Endothelial cell of umbilical vein (primary cell): ENCODE results near the gene MTERF4. TPM values are rescaled to one million over a fixed set of nuclear protein-coding genes. Genes with fewer than 3 reads are reported as not detected.

Experiments
- BruUV-seq: library from RNA; stranded (reverse); fragments of 400-500 nt; replicated peaks from 2 replicates; lab custom pipeline; 2021; lab: Mats Ljungman, UMichigan
- CTCF ChIA-PET: fragments of 300-600, 350-600 bp; sonication (Branson Sonifier 250); formaldehyde crosslinking; loops from one replicate; lab custom pipeline; 2021; ENCODE audit warnings: antibody characterized with exemption, inconsistent platforms; lab: Charles Lee
- POLR2A ChIA-PET: fragments of 300-600, 350-600 bp; sonication (Branson Sonifier 250); formaldehyde crosslinking; loops from one replicate; lab custom pipeline; 2021; ENCODE audit warnings: antibody characterized with exemption, inconsistent platforms; lab: Charles Lee
- DNase-seq: peaks from one replicate; pipeline ENCODE4 v3.0.0-alpha.2; 2011; ENCODE audit warnings: low read depth, low spot score
- FAIRE-seq: peaks from 2 replicates; lab custom pipeline; 2011; peaks lifted over from hg19 to GRCh38; lab: Jason Lieb, UNC
- H2AFZ ChIP-seq: 2 replicates; pipeline ENCODE4 v1.6.0; 2012; ENCODE audit warnings: low read depth, low read length, control low read depth, inconsistent platforms
- H3K27ac ChIP-seq: 2 replicates; pipeline ENCODE4 v1.5.1; 2011; ENCODE audit warnings: low read depth, mild to moderate bottlenecking, control low read depth, low read length, moderate library complexity; ENCODE audit not compliant: insufficient read depth
- H3K27me3 ChIP-seq, 2 experiments: 2 replicates each; pipeline versions ENCODE4 v1.6.0 to v1.6.1; 2011; ENCODE audit warnings: low read length in 2 of 2, mixed read lengths in 1 of 2; ENCODE audit not compliant: control insufficient read depth in 2 of 2, insufficient read depth in 2 of 2
- H3K36me3 ChIP-seq, 2 experiments: 2 replicates in 1 of 2; 3 replicates in 1 of 2; pipeline ENCODE4 v1.5.1; 2011; ENCODE audit warnings: low read length in 2 of 2, mild to moderate bottlenecking in 1 of 2, moderate library complexity in 1 of 2; ENCODE audit not compliant: control insufficient read depth in 2 of 2, insufficient read depth in 2 of 2; ENCODE audit errors: extremely low read depth in 1 of 2
- H3K4me1 ChIP-seq: 3 replicates; pipeline ENCODE4 v1.5.1; 2011; ENCODE audit warnings: mild to moderate bottlenecking, low read length; ENCODE audit not compliant: control insufficient read depth, insufficient read depth; ENCODE audit errors: extremely low read depth
- H3K4me2 ChIP-seq: 2 replicates; pipeline ENCODE4 v1.6.1; 2011; ENCODE audit warnings: low read length, control low read depth, mixed read lengths; ENCODE audit not compliant: insufficient read depth
- H3K4me3 ChIP-seq, 3 experiments: fragments of 200-600 bp in 1 of 3; sonication (generic), shearing (Covaris generic) in 1 of 3; replicated peaks in 1 of 3; 2 replicates each; pipeline ENCODE4 v1.5.1; 2011 to 2016; ENCODE audit warnings: control low read depth in 3 of 3, low read length in 3 of 3, mild to moderate bottlenecking in 2 of 3, inconsistent platforms in 1 of 3, low read depth in 1 of 3, moderate library complexity in 1 of 3; ENCODE audit not compliant: insufficient read depth in 1 of 3
- H3K79me2 ChIP-seq: 2 replicates; pipeline ENCODE4 v1.6.0; 2012; ENCODE audit warnings: low read length, inconsistent platforms; ENCODE audit not compliant: control insufficient read depth, insufficient read depth
- H3K9ac ChIP-seq: replicated peaks from 2 replicates; pipeline ENCODE3; 2011; ENCODE audit warnings: low read length, control low read depth; ENCODE audit not compliant: insufficient read depth; ENCODE audit errors: extremely low read depth
- H3K9me1 ChIP-seq: replicated peaks from 3 replicates; pipeline ENCODE4 v1.6.0; 2011; ENCODE audit warnings: mild to moderate bottlenecking, low read length; ENCODE audit not compliant: control insufficient read depth, insufficient read depth; ENCODE audit errors: extremely low read depth
- H3K9me3 ChIP-seq: replicated peaks from 2 replicates; pipeline ENCODE4 v1.5.1; 2012; ENCODE audit warnings: low read length, inconsistent platforms; ENCODE audit not compliant: control insufficient read depth, insufficient read depth
- H4K20me1 ChIP-seq: replicated peaks from 2 replicates; pipeline ENCODE3; 2011; ENCODE audit warnings: mild to moderate bottlenecking, low read length; ENCODE audit not compliant: control insufficient read depth, insufficient read depth; ENCODE audit errors: extremely low read depth
- CTCF ChIP-seq, 2 donors: IDR thresholded peaks; 1 replicate in 1 of 2; 2 replicates in 1 of 2; pipeline ENCODE4 v1.5.1; 2011; ENCODE audit warnings: low read length in 2 of 2, mild to moderate bottlenecking in 2 of 2, moderate library complexity in 2 of 2, control low read depth in 1 of 2, inconsistent platforms in 1 of 2, low read depth in 1 of 2; ENCODE audit not compliant: insufficient read depth in 1 of 2; ENCODE audit errors: extremely low read depth in 1 of 2
- EZH2 ChIP-seq: IDR thresholded peaks from 2 replicates; pipeline ENCODE4 v1.6.1; 2012; ENCODE audit warnings: borderline replicate concordance, low read depth, mild to moderate bottlenecking, moderate library complexity, low read length, inconsistent platforms; ENCODE audit not compliant: severe bottlenecking
- FOS ChIP-seq: IDR thresholded peaks from 2 replicates; pipeline ENCODE4 v1.6.1; 2011; ENCODE audit warnings: mild to moderate bottlenecking, low read length, moderate library complexity, borderline replicate concordance; ENCODE audit not compliant: insufficient read depth
- GATA2 ChIP-seq: IDR thresholded peaks from 2 replicates; pipeline ENCODE4 v1.7.0; 2011; ENCODE audit warnings: low read depth, mild to moderate bottlenecking, moderate library complexity, mixed read lengths, low read length; ENCODE audit not compliant: insufficient read length, insufficient read depth
- JUN ChIP-seq: IDR thresholded peaks from 2 replicates; pipeline ENCODE4 v1.6.1; 2011; ENCODE audit warnings: borderline replicate concordance, low read depth; ENCODE audit not compliant: insufficient read length, insufficient read depth
- MAX ChIP-seq: IDR thresholded peaks from 2 replicates; pipeline ENCODE4 v1.6.1; 2011; ENCODE audit not compliant: insufficient read depth, insufficient read length
- MYC ChIP-seq: IDR thresholded peaks from one replicate; pipeline ENCODE4 v1.6.1; 2011; ENCODE audit warnings: mild to moderate bottlenecking, low read depth, low read length
- POLR2A ChIP-seq: IDR thresholded peaks from 2 replicates; pipeline ENCODE4 v1.6.1; 2012; ENCODE audit warnings: low read depth, mild to moderate bottlenecking, control low read depth, low read length
- POLR2AphosphoS5 ChIP-seq: IDR thresholded peaks from 2 replicates; pipeline ENCODE4 v1.6.1; 2012; ENCODE audit warnings: low read depth, mild to moderate bottlenecking, control low read depth, low read length, moderate library complexity; ENCODE audit not compliant: insufficient read depth
- dilution Hi-C: fragments of 300-500 bp; cut with MboI; formaldehyde crosslinking; loops from one replicate; pipeline ENCODE4 v1.15.0; 2019; ENCODE audit warnings: low sequenced_read_pairs; ENCODE audit not compliant: extremely low pct_ligation_motif_present
- intact Hi-C: fragments of 100-400 bp; cut with micrococcal nuclease; formaldehyde crosslinking; loops from one replicate; pipeline ENCODE4 v1.10.0; 2022
- polyA plus RNA-seq, 4 experiments: library from polyadenylated mRNA; depleted of rRNA in 3 of 4; stranded (reverse) in 3 of 4; unstranded in 1 of 4; fragments of >200 nt; gene quantifications; 2 replicates each; pipeline versions ENCODE4 v1.2.1 to v1.2.3, GENCODE V29; 2011 to 2012; ENCODE audit warnings: missing spikeins in 1 of 4
- total RNA-seq: library from RNA; stranded (reverse); gene quantifications from 2 replicates; pipeline ENCODE4 v1.2.3, GENCODE V29; 2021

Gene MTERF4
- total and polyA plus RNA-seq, 2 donors (not counting 3 experiments of a cell fraction or from before 2014, with no cell fraction given) = 14.7 to 27.3 TPM

- no peaks in the 10 kb centered on the region for H3K4me1 ChIP-seq
- no peaks in the 10 kb centered on the region for H3K27me3 ChIP-seq
- dilution Hi-C loops (no loop called here), intact Hi-C loops (no loop called here)
- no peaks in the 10 kb centered on the region for H3K79me2 ChIP-seq
- H2AFZ ChIP-seq = no peak overlapping the region
- no peak overlapping the region for H3K9ac ChIP-seq
- POLR2A ChIA-PET = no interaction called here
- no peaks in the 10 kb centered on the region for H4K20me1 ChIP-seq
- BruUV-seq = no TSS peak
- no peak for TF ChIP-seq EZH2
- TF ChIP-seq CTCF (IDR thresholded peaks at IDR 0.05; ENCODE audit: extremely low read depth in 1 of 2, insufficient read depth in 1 of 2, low read depth in 1 of 2, low read length in 2 of 2) = no peak
- TF ChIP-seq MYC = no peak
- no peak for TF ChIP-seq GATA2
- TF ChIP-seq POLR2A = no peak
- TF ChIP-seq POLR2AphosphoS5 = no peak
- TF ChIP-seq MAX = no peak
- TF ChIP-seq FOS = no peak
- TF ChIP-seq JUN = no peak
- H3K27ac ChIP-seq = no peak overlapping the region
- no peaks in the 10 kb centered on the region for H3K9me3 ChIP-seq
- CTCF ChIA-PET = no interaction called here
- FAIRE-seq (no peak), DNase-seq (no peak)
- H3K4me2 ChIP-seq = no peak overlapping the region
- H3K9me1 ChIP-seq = no peaks in the 10 kb centered on the region
- H3K4me3 ChIP-seq = no peak overlapping the region
- H3K36me3 ChIP-seq = no peaks in the 10 kb centered on the region
These were observed 29.4 kb upstream of the MTERF4 start for GRCh38 chr2:241131531-241131930.
